Nephron progenitor cell (in vitro differentiated cells): ENCODE data around the gene DHRS12.
"Not testable (repeated sequence)": the region's sequence is repeated elsewhere in the genome, so short reads cannot be mapped to it uniquely, and the experiment has no call there.

Experiments
- DNase-seq: peaks from one replicate; pipeline ENCODE4 v3.0.0; 2021
- H3K27ac Mint-ChIP-seq: 2 replicates; pipeline ENCODE4 v1.8.0; 2021; ENCODE audit warnings: mild to moderate bottlenecking, moderate library complexity, mixed read lengths
- H3K27me3 Mint-ChIP-seq: 2 replicates; pipeline ENCODE4 v1.8.0; 2021; ENCODE audit warnings: mild to moderate bottlenecking, low read depth, mixed read lengths; ENCODE audit not compliant: poor library complexity
- H3K36me3 Mint-ChIP-seq: 2 replicates; pipeline ENCODE4 v1.8.0; 2021; ENCODE audit warnings: low read depth, mixed read lengths
- H3K4me1 Mint-ChIP-seq: 2 replicates; pipeline ENCODE4 v1.8.0; 2021; ENCODE audit warnings: mixed read lengths
- H3K4me3 Mint-ChIP-seq: 2 replicates; pipeline ENCODE4 v1.8.0; 2021; ENCODE audit warnings: mild to moderate bottlenecking, moderate library complexity, mixed read lengths
- H3K9me3 Mint-ChIP-seq: 2 replicates; pipeline ENCODE4 v1.8.0; 2021; ENCODE audit warnings: mild to moderate bottlenecking, moderate library complexity, mixed read lengths
- CTCF ChIP-seq: fragments of 200-600 bp; sonication (generic); IDR thresholded peaks from 2 replicates; pipeline ENCODE4 v1.5.0; 2021; ENCODE audit warnings: antibody characterized with exemption

The DHRS12 gene

DNA sequence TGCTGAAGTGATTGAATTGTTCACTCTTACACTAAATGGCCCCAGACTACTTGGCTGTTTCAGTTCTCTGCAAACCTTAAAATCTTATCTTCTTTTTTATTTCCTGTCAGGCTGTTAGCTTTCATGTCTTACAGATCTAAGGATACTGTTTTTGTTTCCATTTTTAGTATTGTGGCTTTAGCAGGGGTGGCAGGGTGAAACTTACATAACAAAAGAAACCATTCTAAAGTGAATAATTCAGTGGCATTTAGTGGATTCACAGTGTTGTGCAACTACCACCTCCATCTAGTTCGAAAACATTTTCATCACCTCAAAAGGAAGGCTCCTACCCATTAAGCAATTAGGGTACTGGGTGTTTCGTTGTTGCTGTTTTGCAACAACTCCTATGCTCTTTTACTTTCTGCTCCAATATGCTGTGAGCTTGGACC, 21.2 kb upstream of the DHRS12 start:
- Mint-ChIP-seq H3K27me3 (peaks cover 11% of the 10 kb centered on the region), H3K36me3 (no peaks in the 10 kb centered on the region), H3K27ac (no peak overlapping the region), H3K4me3 (no peak overlapping the region), H3K4me1 (no peaks in the 10 kb centered on the region), H3K9me3 (no peaks in the 10 kb centered on the region)
- TF ChIP-seq CTCF = no peak
- no peak for DNase-seq

DNA sequence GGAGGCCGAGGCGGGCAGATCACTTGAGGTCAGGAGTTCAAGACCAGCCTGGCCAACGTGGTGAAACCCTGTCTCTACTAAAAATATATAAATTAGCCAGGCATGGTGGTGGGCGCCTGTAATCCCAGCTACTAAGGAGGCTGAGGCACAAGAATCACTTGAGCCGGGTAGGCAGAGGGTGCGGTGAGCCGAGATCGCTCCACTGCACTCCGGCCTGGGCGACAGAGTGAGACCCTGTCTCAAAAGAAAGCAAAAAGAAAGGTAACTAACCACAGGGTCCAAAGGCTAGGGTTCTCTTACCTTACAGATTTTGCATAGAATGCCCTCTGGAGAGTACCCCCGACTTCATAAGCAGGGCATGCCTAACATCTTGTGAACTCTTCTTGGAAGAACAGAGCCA, 20.7 kb upstream of the DHRS12 start:
- not testable (repeated sequence) for H3K27ac Mint-ChIP-seq, H3K4me1 Mint-ChIP-seq, H3K9me3 Mint-ChIP-seq, H3K36me3 Mint-ChIP-seq, DNase-seq, H3K4me3 Mint-ChIP-seq
- peaks cover 11% of the 10 kb centered on the region for H3K27me3 Mint-ChIP-seq

DNA sequence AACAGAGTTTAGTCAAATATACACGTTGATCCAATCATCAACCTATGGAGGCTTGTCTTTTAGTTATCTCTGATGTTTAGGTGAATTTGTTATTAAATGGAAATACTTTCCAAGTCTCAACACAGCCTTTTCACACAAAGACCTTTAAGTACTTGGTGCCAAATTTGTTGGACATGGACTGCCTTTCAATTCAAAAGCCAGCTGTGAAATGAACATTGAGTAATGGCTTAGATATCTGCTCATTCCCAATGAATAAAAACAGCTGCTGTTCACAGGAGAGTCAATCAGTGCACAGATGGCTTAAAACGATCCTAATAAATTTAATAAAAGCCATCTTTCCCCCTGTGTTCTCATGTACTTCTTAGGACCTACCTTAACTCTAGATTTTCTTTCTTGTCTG, 19.9 kb upstream of the DHRS12 start:
- H3K36me3 Mint-ChIP-seq = no peaks in the 10 kb centered on the region
- DNase-seq = no peak
- H3K27ac Mint-ChIP-seq = no peak overlapping the region
- H3K4me3 Mint-ChIP-seq = no peak overlapping the region
- H3K4me1 Mint-ChIP-seq = peaks cover 6% of the 10 kb centered on the region
- peaks cover 17% of the 10 kb centered on the region for H3K27me3 Mint-ChIP-seq
- no peak for TF ChIP-seq CTCF
- H3K9me3 Mint-ChIP-seq = no peaks in the 10 kb centered on the region

- H3K4me1 Mint-ChIP-seq = peaks cover 9% of the 10 kb centered on the region
- peaks cover 20% of the 10 kb centered on the region for H3K27me3 Mint-ChIP-seq
- H3K27ac Mint-ChIP-seq = no peak overlapping the region
- H3K4me3 Mint-ChIP-seq = no peak overlapping the region
- no peak for TF ChIP-seq CTCF
- no peaks in the 10 kb centered on the region for H3K9me3 Mint-ChIP-seq
- DNase-seq = no peak
- no peaks in the 10 kb centered on the region for H3K36me3 Mint-ChIP-seq
Observed at GRCh38 chr13:51823359-51823758, 19.4 kb upstream of the DHRS12 start.

GRCh38 chr13:51822106-51822815, 18.3 kb upstream of the DHRS12 start:
- Mint-ChIP-seq H3K27me3 (peaks cover 20% of the 10 kb centered on the region), H3K36me3 (no peaks in the 10 kb centered on the region), H3K4me3 (no peak overlapping the region), H3K9me3 (no peaks in the 10 kb centered on the region), H3K27ac (no peak overlapping the region), H3K4me1 (peaks cover 9% of the 10 kb centered on the region)
- DNase-seq = no peak
- TF ChIP-seq CTCF = no peak

- Mint-ChIP-seq H3K36me3 (no peaks in the 10 kb centered on the region), H3K27me3 (peaks cover 26% of the 10 kb centered on the region), H3K27ac (no peak overlapping the region), H3K9me3 (no peaks in the 10 kb centered on the region), H3K4me3 (no peak overlapping the region), H3K4me1 (peaks cover 12% of the 10 kb centered on the region)
- no peak for TF ChIP-seq CTCF
- no peak for DNase-seq
Observed at GRCh38 chr13:51821606-51822005, 17.6 kb upstream of the DHRS12 start.
